Heart right ventricle (tissue), 16 donors: ENCODE measurements around the gene SEPTIN11. TPM values are rescaled to one million over a fixed set of nuclear protein-coding genes. Genes with fewer than 3 reads are reported as not detected.
A peak's percentile ranks its signal among the peaks of the same experiment; 100 is the strongest.

Experiments used
- ATAC-seq, 8 donors: fragments of 200-7000 bp; cut with Tn5 transposase; one replicate each; pipeline ENCODE4 v1.9.1; 2020; ENCODE audit warnings: mild to moderate bottlenecking in 8 of 8, moderate library complexity in 8 of 8, moderate number of reproducible peaks in 1 of 8
- DNase-seq, 2 donors: peaks; one replicate each; pipeline ENCODE4 v3.0.0-alpha.2; 2020
- H3K27ac ChIP-seq, 10 donors: fragments of 200-600 bp; sonication (generic) in 2 of 10; one replicate each; pipeline versions ENCODE4 v1.5.0 to v1.8.0; 2020 to 2022; ENCODE audit warnings: mild to moderate bottlenecking in 3 of 10
- H3K27me3 ChIP-seq, 7 donors: fragments of 200-600 bp; one replicate each; pipeline ENCODE4 v1.8.0; 2021 to 2022; ENCODE audit warnings: mild to moderate bottlenecking in 2 of 7
- H3K36me3 ChIP-seq, 9 donors: fragments of 200-600 bp; sonication (generic) in 1 of 9; one replicate each; pipeline versions ENCODE4 v1.5.0 to v1.8.0; 2020 to 2022; ENCODE audit warnings: mild to moderate bottlenecking in 2 of 9
- H3K4me1 ChIP-seq, 9 donors: fragments of 200-600 bp; sonication (generic) in 1 of 9; one replicate each; pipeline versions ENCODE4 v1.5.0 to v1.8.0; 2020 to 2022; ENCODE audit warnings: mild to moderate bottlenecking in 4 of 9
- H3K4me3 ChIP-seq, 10 donors: fragments of 200-600 bp; sonication (generic) in 2 of 10; one replicate each; pipeline versions ENCODE4 v1.5.0 to v1.8.0; 2020 to 2022; ENCODE audit warnings: mild to moderate bottlenecking in 7 of 10, moderate library complexity in 2 of 10
- H3K9me3 ChIP-seq, 11 donors: fragments of 200-600 bp in 10 of 11; sonication (generic) in 2 of 11; one replicate each; pipeline versions ENCODE4 v1.5.0 to v1.8.0; 2013 to 2022; ENCODE audit warnings: mild to moderate bottlenecking in 2 of 11, control low read depth in 1 of 11, moderate library complexity in 1 of 11
- WGBS, 2 donors: extraction: QIAGEN DNeasy Blood & Tissue Kit; methylation state at CpG; one replicate each; pipeline ENCODE4 v1.1.7; 2013; ENCODE audit warnings: inconsistent platforms in 1 of 2; 5-methylcytosine and 5-hydroxymethylcytosine counted together
- intact Hi-C, 10 donors: fragments of 100-400 bp; cut with DNase I; formaldehyde crosslinking; loops; one replicate each; pipeline versions ENCODE4 v1.11.1 to v1.14.2; 2022
- polyA plus RNA-seq, 2 donors: library from polyadenylated mRNA; stranded (reverse); fragments of 200-250 nt; gene quantifications; one replicate each; pipeline ENCODE4 v1.2.3, GENCODE V29; 2013
- total RNA-seq, 10 donors: library from RNA; stranded (reverse); fragmentation: NEBNext Ultra II Directional in 3 of 10; extraction: Animal tissue kit (Norgen Biotek cat#: 25700) in 3 of 10; gene quantifications; one replicate each; pipeline versions ENCODE4 v1.2.1 to v1.2.4, GENCODE V29; 2021 to 2023
- TF ChIP-seq, protein P1 (sequence below), 9 donors: fragments of 200-600 bp; sonication (generic) in 2 of 9; IDR thresholded peaks; one replicate each; pipeline versions ENCODE4 v1.5.0 to v1.8.0; 2021 to 2022; ENCODE audit warnings: antibody characterized with exemption in 9 of 9, mild to moderate bottlenecking in 5 of 9, moderate library complexity in 1 of 9
- donor health status: Arrhythmogenic right ventricular cardiomyopathy.
- donor health status: ischemic (EF 13 %, LVEDD 7.1; RV severe dilation, severe dysfunction).
- donor health status: healthy with polysubstance abuse.
- donor health status: DM: no; HTN: yes; CAD: no.
- donor health status: DM: no; HTN: no; CAD: no.
- donor health status: ischemic (EF 25% LVEDD 6.9; RV normal size, moderate dysfunction).
- donor health status: ischemic (EF 25% LVEDD 5.7; RV mildly dilated, moderate dysfunction).
- donor health status: healthy.
- donor health status: DM: yes; HTN: yes; CAD: no.
- donor health status: Ischemic cardiomyopathy.
- donor health status: ischemic (EF 35%, LVEDD 5.7; RV mildly dilated, moderate dysfunction).
- donor health status: nonischemic (EF 11% LVEDD 7.7; RV severe dilation, severe dysfunction).
- donor health status: DM: yes; HTN: yes; CAD: no.
- donor health status: PGD.
- donor health status: ischemic (EF 29% LVEDD 5.4; RV normal size, mild dysfunction).
- donor health status: nonischemic (EF 23%, LVEDD 6.1; RV moderate dilation, normal function).

The SEPTIN11 gene
- total and polyA plus RNA-seq, 12 donors: 11.2 to 55.2 (median 29.9) TPM

DNA sequence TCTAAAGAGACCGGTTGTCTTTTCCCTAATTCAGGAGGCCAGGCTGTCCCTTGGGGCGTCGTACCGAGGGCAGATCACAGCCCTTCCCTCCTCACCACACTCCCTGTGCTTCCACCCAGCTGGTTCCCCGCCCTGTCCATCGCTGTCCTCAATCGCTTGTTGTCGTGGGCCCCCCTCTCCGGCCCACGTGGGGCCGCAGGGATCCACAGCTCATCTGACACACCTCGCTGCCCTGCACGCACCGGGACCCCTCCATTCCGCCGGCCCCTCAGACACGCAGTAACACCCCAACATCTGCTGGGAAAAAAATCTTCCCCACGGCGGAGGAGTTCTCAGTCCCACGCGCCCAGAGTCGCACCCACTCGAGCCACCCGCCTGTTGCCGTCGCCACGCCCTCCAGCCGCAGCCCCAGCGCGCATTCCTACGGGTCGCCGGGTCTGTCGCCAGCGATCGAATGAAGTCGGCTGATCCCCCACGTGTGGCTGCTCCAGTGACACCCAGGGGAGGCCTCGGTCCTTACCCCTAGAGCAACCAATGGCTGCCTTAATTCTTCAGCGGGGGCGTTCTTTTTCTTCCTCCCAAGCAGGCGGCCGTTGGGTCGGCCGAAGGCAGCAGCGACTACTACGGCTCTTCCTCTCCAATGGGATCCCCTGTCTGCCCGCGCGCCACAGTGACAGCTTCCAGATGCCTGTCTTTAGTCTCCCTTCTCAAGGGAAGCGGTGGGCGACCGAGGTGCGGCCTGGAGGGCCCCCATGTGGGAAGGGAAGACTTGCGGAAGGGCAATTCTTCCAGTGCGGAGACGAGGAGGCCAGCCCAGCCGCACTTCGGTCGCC, 893 bp upstream of the SEPTIN11 start:
- TF ChIP-seq, protein P1, sequence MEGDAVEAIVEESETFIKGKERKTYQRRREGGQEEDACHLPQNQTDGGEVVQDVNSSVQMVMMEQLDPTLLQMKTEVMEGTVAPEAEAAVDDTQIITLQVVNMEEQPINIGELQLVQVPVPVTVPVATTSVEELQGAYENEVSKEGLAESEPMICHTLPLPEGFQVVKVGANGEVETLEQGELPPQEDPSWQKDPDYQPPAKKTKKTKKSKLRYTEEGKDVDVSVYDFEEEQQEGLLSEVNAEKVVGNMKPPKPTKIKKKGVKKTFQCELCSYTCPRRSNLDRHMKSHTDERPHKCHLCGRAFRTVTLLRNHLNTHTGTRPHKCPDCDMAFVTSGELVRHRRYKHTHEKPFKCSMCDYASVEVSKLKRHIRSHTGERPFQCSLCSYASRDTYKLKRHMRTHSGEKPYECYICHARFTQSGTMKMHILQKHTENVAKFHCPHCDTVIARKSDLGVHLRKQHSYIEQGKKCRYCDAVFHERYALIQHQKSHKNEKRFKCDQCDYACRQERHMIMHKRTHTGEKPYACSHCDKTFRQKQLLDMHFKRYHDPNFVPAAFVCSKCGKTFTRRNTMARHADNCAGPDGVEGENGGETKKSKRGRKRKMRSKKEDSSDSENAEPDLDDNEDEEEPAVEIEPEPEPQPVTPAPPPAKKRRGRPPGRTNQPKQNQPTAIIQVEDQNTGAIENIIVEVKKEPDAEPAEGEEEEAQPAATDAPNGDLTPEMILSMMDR (IDR thresholded peaks at IDR 0.05): peak in 1 of 9 donors; percentile 6
- peak; percentile 44 to 74 (median 66) for ATAC-seq
- Histone ChIP-seq H3K9me3 (no peaks in the 10 kb centered on the region), H3K4me3 (peak overlapping the region; percentile 76 to 94 (median 84)), H3K36me3 (no peaks in the 10 kb centered on the region), H3K4me1 (peaks cover 0 to 43% (median 24%) of the 10 kb centered on the region in 9 donors), H3K27me3 (no peaks in the 10 kb centered on the region), H3K27ac (peak overlapping the region; percentile 89 to 98 (median 92))
- peak; percentile 72 to 77 for DNase-seq
- WGBS, 2 donors: 3 to 4% methylated on average over 60 of the region's 60 CpGs
- intact Hi-C loops: loop anchor here in 2 of 10 donors (5.0 kb wide), 3 partner anchors 136 to 441 kb away; no protein-coding TSS in a partner anchor

DNA sequence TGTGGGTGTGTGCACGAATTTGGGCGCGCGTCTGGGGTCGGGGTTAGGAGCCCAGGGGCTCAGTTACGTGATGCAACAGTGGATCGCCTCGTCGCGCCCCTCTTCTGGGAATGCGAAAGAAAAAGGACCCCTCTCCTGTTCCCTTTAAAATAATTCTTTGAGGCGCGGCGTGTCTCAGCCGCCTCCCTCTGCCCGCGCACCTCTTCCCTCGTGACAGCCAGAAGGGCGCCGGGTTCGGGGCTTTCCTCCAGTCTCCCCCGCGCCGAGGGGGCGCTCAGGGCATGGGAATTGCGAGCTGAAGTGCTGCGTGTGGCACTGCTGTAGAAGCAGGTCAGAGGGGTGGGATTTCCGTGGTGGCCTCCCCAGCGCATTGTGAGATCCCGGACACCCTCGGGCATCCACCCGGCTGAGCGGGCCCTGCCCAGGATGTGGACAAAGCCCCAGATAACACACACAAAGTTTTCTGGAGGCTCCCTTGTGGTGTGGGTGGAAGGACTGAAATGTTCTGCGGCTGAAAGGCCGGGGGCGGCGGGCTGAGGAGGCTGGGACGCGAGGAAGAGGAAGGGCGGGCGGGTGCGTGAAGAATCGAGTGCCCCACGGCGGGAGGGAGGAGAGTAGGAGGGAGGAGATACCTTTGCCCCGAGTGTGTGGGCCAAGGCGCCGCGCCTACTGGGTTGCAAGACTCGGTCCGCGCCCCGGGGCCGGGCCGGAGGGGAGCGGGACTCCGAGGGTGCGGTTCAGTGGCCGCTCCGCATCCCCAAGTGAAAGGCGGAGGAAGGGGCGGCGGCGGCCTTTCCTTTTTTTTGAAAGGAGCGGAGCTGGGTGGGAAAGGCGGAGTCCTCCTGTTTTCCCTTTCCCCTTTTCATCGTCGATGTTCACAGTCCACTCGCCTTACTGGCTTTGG, 752 bp downstream of the SEPTIN11 start:
- Histone ChIP-seq H3K4me1 (peaks cover 0 to 56% (median 38%) of the 10 kb centered on the region in 9 donors), H3K27ac (peak overlapping the region; percentile 82 to 98 (median 92)), H3K36me3 (no peaks in the 10 kb centered on the region), H3K9me3 (no peaks in the 10 kb centered on the region), H3K4me3 (peak overlapping the region; percentile 76 to 94 (median 84)), H3K27me3 (no peaks in the 10 kb centered on the region)
- TF ChIP-seq, protein P1 (IDR thresholded peaks at IDR 0.05): no peak
- peak; percentile 8 to 25 (median 15) for ATAC-seq
- DNase-seq: peak; percentile 33 to 58
- WGBS, 2 donors: 0 to 1% methylated on average over 67 to 69 of the region's 69 CpGs
- intact Hi-C loops: loop anchor here in 6 of 10 donors (2.0 to 10.0 kb wide), 8 partner anchors 34 to 138 kb away; partner anchors contain the start of gene CCNI (in 1 of the 6)

DNA sequence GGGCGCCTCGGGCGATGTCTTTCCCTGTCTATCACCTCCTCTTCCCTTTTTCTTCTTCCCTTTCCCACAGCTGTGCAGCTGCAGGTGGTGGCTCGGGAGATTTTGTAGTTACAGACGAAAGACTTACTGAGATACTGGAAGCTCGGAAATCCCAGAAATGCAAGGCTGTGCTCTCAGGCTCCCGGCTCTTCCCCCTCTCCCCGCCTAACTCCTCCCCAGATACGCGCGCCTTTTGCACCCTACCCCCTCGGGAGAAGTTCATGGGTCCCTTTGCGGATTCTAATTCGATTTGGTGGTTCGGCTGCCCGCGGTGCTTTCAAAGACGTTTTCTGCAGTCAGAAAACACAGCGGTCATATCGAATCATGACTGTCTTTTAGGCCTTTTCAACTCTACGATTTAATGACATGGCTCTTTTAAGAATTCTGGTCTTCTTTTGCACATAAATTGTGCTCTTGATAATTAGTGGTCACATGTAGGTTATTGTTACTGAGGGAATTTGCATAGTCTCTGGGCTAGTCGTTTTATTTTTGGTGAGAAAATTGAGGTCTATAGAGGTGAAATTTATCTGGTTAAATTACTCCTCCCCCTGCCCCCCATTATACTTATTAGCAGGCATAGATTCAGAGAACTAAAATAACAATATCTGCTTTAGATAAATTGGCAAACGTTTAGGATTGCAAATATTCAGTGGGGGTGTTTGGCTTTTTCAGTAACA, 1.6 kb downstream of the SEPTIN11 start:
- DNase-seq: peak; percentile 16 to 21
- no peaks in the 10 kb centered on the region for H3K27me3 ChIP-seq
- H3K27ac ChIP-seq: peak overlapping the region; percentile 82 to 98 (median 92)
- ATAC-seq: no peak
- H3K4me3 ChIP-seq: peak overlapping the region; percentile 76 to 94 (median 84)
- no peaks in the 10 kb centered on the region for H3K36me3 ChIP-seq
- WGBS, 2 donors: 16 to 20% methylated on average over 23 of the region's 23 CpGs
- H3K9me3 ChIP-seq: no peaks in the 10 kb centered on the region
- peaks cover 0 to 64% (median 39%) of the 10 kb centered on the region in 9 donors for H3K4me1 ChIP-seq
- intact Hi-C loops: loop anchor here in 6 of 10 donors (2.0 to 10.0 kb wide), 8 partner anchors 34 to 139 kb away; partner anchors contain the start of gene CCNI (in 1 of the 6)
- TF ChIP-seq, protein P1 (IDR thresholded peaks at IDR 0.05): no peak
